MM.1S (cell line): Measurements from ENCODE around the gene ZNF618.

Experiments
- DNase-seq: peaks from one replicate; pipeline ENCODE4 v3.0.0-alpha.2; 2015
- H2AFZ ChIP-seq: fragments of 300-600 bp; sonication (generic); 2 replicates; pipeline ENCODE4 v1.6.0; 2016; ENCODE audit warnings: antibody characterized with exemption, low read length
- H3F3A ChIP-seq: fragments of 300-600 bp; sonication (generic); 2 replicates; pipeline ENCODE4 v1.6.1; 2016; ENCODE audit warnings: mild to moderate bottlenecking, antibody characterized with exemption, low read length, moderate library complexity, mixed read lengths; ENCODE audit not compliant: insufficient read depth
- H3K27ac ChIP-seq: fragments of 300-600 bp; sonication (generic); 2 replicates; pipeline ENCODE4 v1.5.1; 2016; ENCODE audit warnings: mild to moderate bottlenecking, low read length
- H3K27me3 ChIP-seq: fragments of 300-600 bp; sonication (generic); replicated peaks from 2 replicates; pipeline ENCODE4 v1.6.0; 2016; ENCODE audit warnings: low read length; ENCODE audit not compliant: insufficient read depth
- H3K36me3 ChIP-seq: fragments of 300-600 bp; sonication (generic); replicated peaks from 2 replicates; pipeline ENCODE4 v1.6.1; 2016; ENCODE audit warnings: mild to moderate bottlenecking, low read length, mixed read lengths; ENCODE audit not compliant: insufficient read depth
- H3K4me1 ChIP-seq: fragments of 300-600 bp; sonication (generic); 2 replicates; pipeline ENCODE4 v1.6.1; 2016; ENCODE audit warnings: low read length, mixed read lengths
- H3K4me2 ChIP-seq: fragments of 300-600 bp; sonication (generic); 2 replicates; pipeline ENCODE4 v1.6.0; 2016; ENCODE audit warnings: low read depth, low read length
- H3K4me3 ChIP-seq: fragments of 300-600 bp; sonication (generic); 2 replicates; pipeline ENCODE4 v1.5.1; 2016; ENCODE audit warnings: low read length, mixed read lengths
- H3K79me2 ChIP-seq: fragments of 300-600 bp; sonication (generic); 2 replicates; pipeline ENCODE4 v1.6.1; 2016; ENCODE audit warnings: mixed run types, low read length, mixed read lengths
- H3K9ac ChIP-seq: fragments of 300-600 bp; sonication (generic); 2 replicates; pipeline ENCODE4 v1.6.1; 2016; ENCODE audit warnings: low read length, mixed read lengths
- H3K9me2 ChIP-seq: fragments of 300-600 bp; sonication (generic); replicated peaks from 2 replicates; pipeline ENCODE4 v1.6.1; 2016; ENCODE audit warnings: mild to moderate bottlenecking, low read length, mixed read lengths; ENCODE audit not compliant: insufficient read depth
- H3K9me3 ChIP-seq: fragments of 300-600 bp; sonication (generic); replicated peaks from 2 replicates; pipeline ENCODE4 v1.6.1; 2016; ENCODE audit warnings: mild to moderate bottlenecking, low read length, mixed read lengths; ENCODE audit not compliant: insufficient read depth
- H4K20me1 ChIP-seq: fragments of 300-600 bp; sonication (generic); 2 replicates; pipeline ENCODE4 v1.6.1; 2016; ENCODE audit warnings: mild to moderate bottlenecking, low read length, moderate library complexity, mixed read lengths; ENCODE audit not compliant: insufficient read depth
- CTCF ChIP-seq: fragments of 300-600 bp; sonication (generic); IDR thresholded peaks from 2 replicates; pipeline ENCODE4 v1.5.1; 2016; ENCODE audit warnings: antibody characterized with exemption, low read length, mixed read lengths
- EZH2 ChIP-seq: fragments of 300-600 bp; sonication (generic); optimal IDR thresholded peaks from 2 replicates; pipeline ENCODE3; 2017; ENCODE audit warnings: low read depth, mild to moderate bottlenecking, antibody characterized with exemption, low read length, mixed read lengths
- EZH2phosphoT487 ChIP-seq: fragments of 300-600 bp; sonication (generic); IDR thresholded peaks from 2 replicates; pipeline ENCODE4 v1.6.1; 2018; ENCODE audit warnings: antibody characterized with exemption, low read length

ZNF618 gene

DNA sequence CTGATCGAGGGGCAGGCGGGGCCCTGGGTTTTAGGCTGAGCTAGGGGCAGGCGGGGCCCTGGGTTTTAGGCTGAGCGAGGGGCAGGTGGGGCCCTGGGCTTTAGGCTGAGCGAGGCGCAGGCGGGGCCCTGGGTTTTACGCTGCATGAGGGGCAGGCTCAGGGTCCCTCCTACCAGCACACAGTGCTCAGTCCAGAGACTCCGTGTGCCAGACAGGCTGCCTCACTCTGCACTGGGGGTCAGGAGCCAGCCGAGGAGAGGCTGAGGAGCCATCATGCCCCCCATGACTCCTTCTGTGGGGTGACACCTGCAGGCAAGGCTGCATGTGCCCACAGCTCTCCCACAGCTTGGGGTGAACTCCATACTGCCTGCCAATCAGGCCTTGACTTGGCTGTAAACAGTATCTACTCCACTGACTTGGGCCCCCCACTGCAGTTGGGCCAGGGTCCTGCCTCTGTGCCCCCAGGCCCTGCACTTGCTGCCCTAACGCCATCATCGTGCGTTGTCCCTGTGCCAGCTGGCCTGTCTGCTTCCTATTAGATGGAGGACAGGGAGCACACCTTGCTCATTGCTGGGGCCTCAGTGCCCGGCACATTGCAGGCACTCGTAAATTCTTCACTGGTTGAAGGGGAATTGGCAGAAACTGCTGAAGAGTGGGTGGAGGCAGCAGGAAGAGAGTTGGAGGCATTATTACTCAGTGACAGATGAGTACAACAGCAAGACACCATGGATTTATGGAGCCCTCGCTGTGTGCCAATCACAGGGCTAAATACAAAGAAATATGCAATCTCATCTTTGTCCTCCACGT lies 123.3 kb downstream of the ZNF618 start:
- H3K9me2 ChIP-seq: no peaks in the 10 kb centered on the region
- H3K79me2 ChIP-seq: no peaks in the 10 kb centered on the region
- H3K9ac ChIP-seq: no peak overlapping the region
- H3K4me3 ChIP-seq: no peak overlapping the region
- no peak for TF ChIP-seq CTCF
- TF ChIP-seq EZH2phosphoT487: no peak
- TF ChIP-seq EZH2: no peak
- H3K27me3 ChIP-seq: no peaks in the 10 kb centered on the region
- H3K4me1 ChIP-seq: no peaks in the 10 kb centered on the region
- H4K20me1 ChIP-seq: no peaks in the 10 kb centered on the region
- DNase-seq: no peak
- no peak overlapping the region for H3K4me2 ChIP-seq
- no peaks in the 10 kb centered on the region for H3K36me3 ChIP-seq
- H3F3A ChIP-seq: no peaks in the 10 kb centered on the region
- no peaks in the 10 kb centered on the region for H3K9me3 ChIP-seq
- H2AFZ ChIP-seq: no peak overlapping the region
- no peak overlapping the region for H3K27ac ChIP-seq

DNA sequence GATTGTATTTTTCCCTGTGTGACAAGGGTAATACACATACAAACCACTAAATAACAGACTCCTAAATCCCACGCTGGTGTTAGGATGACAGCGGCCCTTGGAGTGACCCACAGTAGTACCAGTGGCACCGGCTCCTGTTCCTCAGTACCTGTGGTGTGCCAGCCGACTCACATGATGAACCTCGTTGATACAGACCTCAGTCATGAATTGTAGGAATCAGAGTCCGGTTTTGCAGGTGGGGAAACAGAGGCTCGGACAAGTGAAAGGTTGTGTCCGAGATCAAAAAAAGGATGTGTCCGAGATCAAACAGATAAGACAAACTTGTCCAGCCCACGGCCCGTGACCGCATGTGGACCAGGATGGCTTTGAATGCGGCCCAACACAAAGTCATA lies 124.0 kb downstream of the ZNF618 start:
- H3K4me2 ChIP-seq: no peak overlapping the region
- no peaks in the 10 kb centered on the region for H3K9me3 ChIP-seq
- H3K27ac ChIP-seq: no peak overlapping the region
- H4K20me1 ChIP-seq: no peaks in the 10 kb centered on the region
- H3K4me3 ChIP-seq: no peak overlapping the region
- no peaks in the 10 kb centered on the region for H3K27me3 ChIP-seq
- no peaks in the 10 kb centered on the region for H3K79me2 ChIP-seq
- no peaks in the 10 kb centered on the region for H3K36me3 ChIP-seq
- no peak for TF ChIP-seq EZH2
- TF ChIP-seq EZH2phosphoT487: no peak
- no peak for TF ChIP-seq CTCF
- H2AFZ ChIP-seq: no peak overlapping the region
- no peak overlapping the region for H3K9ac ChIP-seq
- H3F3A ChIP-seq: no peaks in the 10 kb centered on the region
- H3K9me2 ChIP-seq: no peaks in the 10 kb centered on the region
- H3K4me1 ChIP-seq: no peaks in the 10 kb centered on the region
- no peak for DNase-seq

GRCh38 chr9:114000671-114001409 lies 124.7 kb downstream of the ZNF618 start:
- TF ChIP-seq EZH2 (no peak), CTCF (no peak), EZH2phosphoT487 (no peak)
- no peak for DNase-seq

More at GRCh38 chr9:114000671-114001409, 124.7 kb downstream of the ZNF618 start:
- no peak overlapping the region for H2AFZ ChIP-seq
- no peak overlapping the region for H3K9ac ChIP-seq
- H3K36me3 ChIP-seq: no peaks in the 10 kb centered on the region
- no peaks in the 10 kb centered on the region for H3K9me3 ChIP-seq
- no peaks in the 10 kb centered on the region for H3K9me2 ChIP-seq
- H4K20me1 ChIP-seq: no peaks in the 10 kb centered on the region
- no peaks in the 10 kb centered on the region for H3F3A ChIP-seq
- no peak overlapping the region for H3K4me2 ChIP-seq
- H3K4me3 ChIP-seq: no peak overlapping the region
- H3K27ac ChIP-seq: no peak overlapping the region
- H3K4me1 ChIP-seq: no peaks in the 10 kb centered on the region
- H3K27me3 ChIP-seq: no peaks in the 10 kb centered on the region
- no peaks in the 10 kb centered on the region for H3K79me2 ChIP-seq
